HG02970 (cell line): Measurements from ENCODE around the gene RBM20.
"Not testable (repeated sequence)": the region's sequence is repeated elsewhere in the genome, so short reads cannot be mapped to it uniquely, and the experiment has no call there.

ENCODE experiments used
- ATAC-seq: cut with Tn5 transposase; IDR thresholded peaks from one replicate; pipeline ENCODE4 v1.9.1; 2021; ENCODE audit warnings: mild to moderate bottlenecking, moderate library complexity, moderate number of reproducible peaks; ENCODE audit not compliant: unreplicated experiment, low FRiP score

Gene RBM20

DNA sequence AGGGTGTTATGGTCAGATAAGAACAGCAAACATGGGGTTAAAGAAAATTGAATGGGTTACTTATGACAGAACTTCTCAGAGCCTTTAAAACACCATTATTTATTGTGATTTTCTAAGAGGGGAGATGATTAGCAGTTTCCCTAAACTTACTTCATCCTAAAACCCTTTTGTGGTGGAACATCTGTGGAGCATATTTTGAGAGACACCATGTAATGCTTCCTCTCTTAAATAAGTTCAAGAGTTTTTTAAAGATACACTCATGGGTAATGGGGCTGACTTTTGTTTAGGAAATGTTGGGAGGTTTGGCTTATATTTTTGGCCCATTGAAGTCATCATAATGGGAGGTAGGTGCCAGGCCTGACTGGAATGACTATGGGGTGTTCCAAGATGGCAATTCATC is 219.2 kb downstream of the RBM20 start:
- no peak for ATAC-seq

GRCh38 chr10:110863956-110864355 is 219.8 kb downstream of the RBM20 start:
- no peak for ATAC-seq

- peak; percentile 57 for ATAC-seq
These were observed 220.6 kb downstream of the RBM20 start for GRCh38 chr10:110864662-110865140.

DNA sequence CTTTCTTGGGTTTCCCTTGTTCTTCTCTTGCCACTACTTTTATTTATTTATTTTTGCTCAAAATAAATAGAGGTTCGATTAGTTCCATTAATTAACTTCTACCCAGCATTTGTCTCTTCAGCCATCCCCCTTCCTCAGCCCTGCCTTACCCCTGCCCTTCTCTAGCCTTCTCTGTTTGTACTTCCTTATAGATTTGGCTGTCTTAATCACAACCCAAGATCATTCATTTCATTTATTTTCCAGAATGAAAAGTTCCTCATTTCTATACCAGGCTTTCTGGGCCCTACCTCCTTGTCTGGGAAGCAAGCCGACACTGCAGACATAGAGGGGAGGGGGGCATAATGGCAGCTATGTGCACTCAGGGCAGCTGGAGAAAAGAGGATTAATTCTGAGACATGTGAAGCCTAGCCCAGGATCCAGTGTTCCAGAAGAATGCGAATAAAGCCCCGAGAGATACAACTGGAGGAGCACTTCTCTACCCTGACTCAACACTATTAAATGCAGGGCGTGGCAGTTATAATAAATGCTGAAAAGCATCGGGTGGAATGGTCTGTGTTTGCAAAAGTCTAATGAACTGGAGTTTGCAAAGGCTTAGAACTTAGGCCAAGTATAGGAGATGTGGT is 221.2 kb downstream of the RBM20 start:
- no peak for ATAC-seq

DNA sequence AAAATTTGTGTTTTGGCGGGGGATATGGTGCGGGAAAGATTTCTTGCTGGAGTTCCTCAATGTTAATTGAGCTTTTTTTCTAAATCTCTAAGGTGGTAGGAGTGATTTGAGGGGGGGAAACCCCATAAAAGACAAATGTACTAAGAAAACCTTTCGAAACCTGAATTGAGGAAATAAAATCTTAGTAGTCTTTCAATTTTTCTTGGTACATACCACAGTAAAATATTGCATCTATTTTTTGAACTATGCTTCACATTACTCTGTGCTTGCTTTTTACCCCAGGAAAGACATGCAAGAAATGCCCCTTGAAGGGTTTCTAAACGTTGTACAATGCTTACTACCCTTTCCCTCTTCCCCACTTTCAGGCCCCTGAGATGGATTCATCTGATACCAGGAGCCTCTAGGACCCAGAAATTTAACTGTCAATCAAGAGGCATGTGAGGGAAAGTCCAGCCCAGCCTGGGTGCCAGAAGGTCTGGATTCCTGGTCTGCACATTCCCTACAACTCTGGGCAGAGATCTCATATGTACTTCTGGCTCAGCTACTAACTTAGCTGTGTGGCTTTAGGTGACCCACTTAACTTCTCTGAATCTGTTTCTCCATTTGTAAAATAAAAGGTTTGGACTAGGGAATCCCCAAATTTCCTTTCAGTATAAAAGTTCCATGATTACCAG is 221.8 kb downstream of the RBM20 start:
- no peak for ATAC-seq

- ATAC-seq, result not testable (repeated sequence)
These were observed 223.1 kb downstream of the RBM20 start for GRCh38 chr10:110867011-110867806.

- no peak for ATAC-seq
These were observed 223.8 kb downstream of the RBM20 start for GRCh38 chr10:110867807-110868465.

GRCh38 chr10:110868981-110869380 is 224.8 kb downstream of the RBM20 start:
- no peak for ATAC-seq

- ATAC-seq, result no peak
These were observed 226.7 kb downstream of the RBM20 start for GRCh38 chr10:110870823-110871297.

- peak; percentile 68 for ATAC-seq
These were observed 227.4 kb downstream of the RBM20 start, which contains the start of gene PDCD4 for GRCh38 chr10:110871298-110872084. Gene PDCD4 (plus strand): TSS chr10:110871928. CDS start chr10:110876028, 4,100 bp downstream.

DNA sequence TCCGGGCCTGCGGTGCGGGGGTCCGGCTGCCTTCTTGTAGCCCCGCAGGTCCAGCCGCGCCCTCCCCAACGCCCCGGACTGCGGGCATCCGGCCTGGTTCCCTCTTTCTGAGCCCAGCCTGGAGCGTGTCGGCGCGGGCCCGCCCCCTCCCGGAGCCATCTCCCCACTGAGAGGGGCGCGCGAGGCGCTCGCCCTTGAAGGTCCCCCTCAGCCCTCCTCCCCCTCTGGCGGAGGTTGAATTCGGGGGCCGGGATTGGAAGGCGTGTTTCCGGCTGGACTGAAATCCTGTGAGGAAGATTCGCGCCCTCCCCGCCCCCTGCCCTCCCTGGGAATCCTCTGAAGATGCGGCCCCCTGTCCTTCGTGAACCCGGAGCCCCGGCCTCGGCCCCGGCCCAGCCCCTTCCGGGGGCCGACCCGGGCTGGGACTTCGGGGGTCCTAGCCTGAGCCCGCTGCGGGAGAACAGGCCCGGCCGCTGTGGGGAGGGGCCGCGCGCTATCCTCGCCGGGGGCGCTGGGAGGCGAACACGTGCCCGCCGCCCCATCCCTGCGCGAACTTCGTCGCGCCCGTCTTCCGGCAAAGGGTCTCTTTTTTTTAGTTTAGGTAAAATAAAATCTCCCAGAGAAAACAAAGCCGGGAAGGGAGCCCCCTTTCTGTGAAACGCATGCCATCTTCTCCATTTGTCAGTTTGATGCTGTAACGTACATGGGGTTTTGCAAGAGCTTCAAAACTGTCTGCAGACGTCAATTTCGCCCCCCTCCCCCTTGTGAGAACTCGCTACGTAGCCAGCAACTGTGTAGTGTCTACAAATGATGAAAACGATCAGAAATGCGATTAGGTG is 228.2 kb downstream of the RBM20 start:
- ATAC-seq, result peak; percentile 35

GRCh38 chr10:110872984-110873923 is 229.1 kb downstream of the RBM20 start:
- ATAC-seq, result no peak

DNA sequence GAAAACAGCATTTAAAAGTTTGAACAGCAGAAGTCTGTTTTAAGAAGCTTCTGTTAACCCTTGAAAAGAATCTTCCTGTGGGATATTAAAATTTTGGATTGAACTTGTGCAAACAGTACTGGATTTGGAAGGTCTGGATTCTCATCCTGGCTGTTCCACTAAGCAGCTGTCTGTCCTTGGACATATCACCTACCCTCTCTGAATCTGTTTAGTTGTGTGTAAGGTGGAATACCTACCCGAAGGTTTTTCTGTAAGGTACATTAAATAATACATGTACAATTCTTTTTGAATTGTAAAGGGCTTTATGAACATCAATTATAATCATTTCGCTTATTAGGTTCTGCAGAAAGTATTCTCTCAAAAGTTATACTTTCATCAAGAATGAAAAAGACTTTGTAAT is 229.8 kb downstream of the RBM20 start:
- no peak for ATAC-seq

GRCh38 chr10:110876000-110876399 is 231.9 kb downstream of the RBM20 start:
- no peak for ATAC-seq

DNA sequence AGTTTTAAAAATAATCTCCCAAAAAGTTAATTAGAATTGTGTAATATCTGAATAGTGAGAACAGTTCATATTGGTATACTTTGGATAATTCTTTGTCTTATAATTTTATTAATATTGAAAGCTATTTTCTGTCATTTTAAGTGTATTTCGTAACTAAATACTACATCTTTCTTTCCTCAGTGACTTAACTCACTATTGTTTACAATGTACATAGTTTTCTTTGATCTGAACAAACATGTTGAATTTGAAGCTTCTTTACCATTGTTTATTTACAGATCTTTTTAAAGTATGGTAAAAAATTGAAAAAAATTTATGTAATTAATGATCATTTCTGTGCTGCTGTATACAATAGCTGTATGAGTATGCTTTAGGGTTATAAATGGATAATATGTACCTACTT is 232.7 kb downstream of the RBM20 start:
- ATAC-seq, result no peak

DNA sequence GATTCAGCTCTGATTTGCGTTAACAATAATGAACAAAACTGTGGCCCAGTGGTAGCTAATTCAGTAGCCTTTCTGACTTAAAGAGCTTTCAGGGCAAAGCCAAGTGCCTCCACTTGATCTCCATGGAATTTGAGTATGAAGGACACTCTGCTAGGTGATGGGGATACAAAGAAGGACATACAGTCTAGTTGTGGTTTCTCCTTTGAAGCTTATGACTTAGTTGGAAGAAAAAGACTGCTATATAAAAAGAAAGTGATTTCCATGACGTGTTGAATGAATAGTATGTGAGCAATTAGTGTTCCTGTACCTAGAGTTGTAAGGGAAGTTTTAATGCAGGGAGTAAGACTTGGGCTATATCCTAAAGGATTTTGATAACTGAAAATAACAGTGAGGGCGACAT is 235.9 kb downstream of the RBM20 start:
- no peak for ATAC-seq

DNA sequence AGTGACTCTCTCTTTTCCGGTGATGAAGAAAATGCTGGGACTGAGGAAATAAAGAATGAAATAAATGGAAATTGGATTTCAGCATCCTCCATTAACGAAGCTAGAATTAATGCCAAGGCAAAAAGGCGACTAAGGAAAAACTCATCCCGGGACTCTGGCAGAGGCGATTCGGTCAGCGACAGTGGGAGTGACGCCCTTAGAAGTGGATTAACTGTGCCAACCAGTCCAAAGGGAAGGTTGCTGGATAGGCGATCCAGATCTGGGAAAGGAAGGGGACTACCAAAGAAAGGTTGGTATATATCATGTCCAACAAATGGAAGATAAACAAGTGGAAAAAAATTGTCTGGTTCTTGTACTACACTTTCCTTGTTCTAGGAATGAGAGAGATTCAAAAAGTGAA is 237.1 kb downstream of the RBM20 start:
- no peak for ATAC-seq

DNA sequence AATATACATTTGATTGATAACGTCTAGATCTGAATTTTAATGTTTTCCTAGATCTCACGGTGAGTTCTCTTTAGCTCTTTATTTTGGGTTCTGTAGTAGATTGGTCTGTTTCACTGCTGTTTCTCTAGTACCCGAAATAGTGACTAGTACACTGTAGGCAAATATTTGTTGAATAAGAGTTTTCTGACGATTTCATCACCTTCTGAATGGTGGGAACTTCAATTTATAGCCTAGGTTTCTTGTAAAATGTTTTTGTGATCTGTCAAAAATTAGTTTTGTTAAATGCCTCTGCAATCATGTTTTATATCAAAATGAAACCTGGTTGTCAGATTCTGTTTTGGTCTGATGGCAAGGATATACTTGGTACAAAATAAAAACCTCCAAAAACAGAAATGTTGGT is 237.8 kb downstream of the RBM20 start:
- no peak for ATAC-seq
